Mesendoderm (in vitro differentiated cells): ENCODE results near the gene PHB1.
A peak's percentile ranks its signal among the peaks of the same experiment; 100 is the strongest.

Experiments
- DNase-seq: peaks from one replicate; pipeline ENCODE4 v3.0.0; 2013
- H2AK5ac ChIP-seq: 2 replicates; pipeline ENCODE4 v1.6.1; 2013; ENCODE audit warnings: low read length, inconsistent platforms
- H2BK120ac ChIP-seq: 2 replicates; pipeline ENCODE4 v1.6.1; 2013; ENCODE audit warnings: low read depth, mild to moderate bottlenecking, low read length, moderate library complexity, mixed read lengths
- H2BK15ac ChIP-seq: replicated peaks from 2 replicates; pipeline ENCODE4 v1.6.1; 2013; ENCODE audit warnings: low read depth, mild to moderate bottlenecking, moderate library complexity
- H2BK5ac ChIP-seq: 2 replicates; pipeline ENCODE4 v1.6.1; 2013; ENCODE audit warnings: low read length, inconsistent platforms
- H3K18ac ChIP-seq: 2 replicates; pipeline ENCODE4 v1.6.1; 2013; ENCODE audit warnings: mild to moderate bottlenecking, low read length, mixed read lengths
- H3K23ac ChIP-seq: one replicate; pipeline ENCODE4 v1.6.1; 2013; ENCODE audit warnings: low read length
- H3K27ac ChIP-seq: 2 replicates; pipeline ENCODE4 v1.5.1; 2013; ENCODE audit warnings: low read depth, mild to moderate bottlenecking, inconsistent platforms, low read length, moderate library complexity
- H3K27me3 ChIP-seq: 2 replicates; pipeline ENCODE4 v1.6.1; 2013; ENCODE audit warnings: low read length, control low read depth, mild to moderate bottlenecking, inconsistent platforms; ENCODE audit not compliant: insufficient read depth, poor library complexity
- H3K36me3 ChIP-seq: 2 replicates; pipeline ENCODE4 v1.6.1; 2013; ENCODE audit warnings: low read length, inconsistent platforms; ENCODE audit not compliant: control insufficient read depth, insufficient read depth
- H3K4ac ChIP-seq: one replicate; pipeline ENCODE4 v1.6.1; 2013; ENCODE audit warnings: low read depth, mild to moderate bottlenecking, low read length, moderate library complexity
- H3K4me1 ChIP-seq: 2 replicates; pipeline ENCODE4 v1.6.1; 2013; ENCODE audit warnings: low read depth, low read length, inconsistent platforms; ENCODE audit not compliant: control insufficient read depth
- H3K4me2 ChIP-seq: 2 replicates; pipeline ENCODE4 v1.6.1; 2013; ENCODE audit warnings: low read length
- H3K4me3 ChIP-seq: 2 replicates; pipeline ENCODE4 v1.5.1; 2013; ENCODE audit warnings: mild to moderate bottlenecking, low read length
- H3K56ac ChIP-seq: one replicate; pipeline ENCODE4 v1.6.1; 2013; ENCODE audit warnings: low read length
- H3K79me1 ChIP-seq: 2 replicates; pipeline ENCODE4 v1.6.1; 2013; ENCODE audit warnings: low read length, inconsistent platforms
- H3K79me2 ChIP-seq: 2 replicates; pipeline ENCODE4 v1.6.1; 2013; ENCODE audit warnings: mild to moderate bottlenecking, low read length; ENCODE audit not compliant: control insufficient read depth, insufficient read depth
- H3K9ac ChIP-seq: 2 replicates; pipeline ENCODE4 v1.6.1; 2013; ENCODE audit warnings: low read length, inconsistent platforms
- H4K5ac ChIP-seq: one replicate; pipeline ENCODE4 v1.6.1; 2013; ENCODE audit warnings: low read length
- H4K8ac ChIP-seq: one replicate; pipeline ENCODE4 v1.6.1; 2013; ENCODE audit warnings: low read depth, mild to moderate bottlenecking, control low read depth, low read length, moderate library complexity
- WGBS: extraction: QIAGEN DNeasy Blood & Tissue Kit; methylation state at CpG from one replicate; pipeline ENCODE4 v1.1.7; 2013; ENCODE audit warnings: low lambda C conversion rate, missing lambda C conversion rate; ENCODE audit not compliant: insufficient coverage; ENCODE audit errors: extremely low coverage; 5-methylcytosine and 5-hydroxymethylcytosine counted together

The PHB1 gene

DNA sequence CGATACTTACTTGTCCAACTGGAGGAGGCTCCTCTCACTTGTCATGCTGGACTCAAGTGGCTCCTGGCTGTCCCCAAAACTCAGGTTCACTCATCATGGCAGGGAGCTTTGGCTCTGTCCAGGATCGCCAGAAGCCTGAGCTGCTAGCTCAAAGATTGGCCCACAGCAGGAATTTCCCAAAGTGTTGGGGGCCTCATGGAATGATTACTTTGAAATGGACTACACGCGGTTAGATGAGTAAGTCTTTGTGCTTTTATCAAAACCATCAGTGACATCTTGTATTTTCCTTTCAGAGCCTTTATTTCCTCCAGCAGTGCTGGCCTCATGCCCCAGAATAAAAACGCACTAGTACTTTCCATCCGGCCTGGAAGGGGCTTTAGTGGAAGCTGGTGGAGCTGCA lies 29.2 kb upstream of the PHB1 start:
- Histone ChIP-seq H3K9ac (no peak overlapping the region), H3K27me3 (no peaks in the 10 kb centered on the region), H2BK120ac (no peak overlapping the region), H4K5ac (no peak overlapping the region), H3K79me1 (no peaks in the 10 kb centered on the region), H3K36me3 (no peaks in the 10 kb centered on the region), H3K4me1 (peaks cover 6% of the 10 kb centered on the region), H3K27ac (no peak overlapping the region), H3K18ac (no peak overlapping the region), H3K23ac (no peak overlapping the region), H2BK15ac (no peak overlapping the region), H4K8ac (no peak overlapping the region), H3K4me2 (no peak overlapping the region), H3K79me2 (no peaks in the 10 kb centered on the region), H2AK5ac (no peak overlapping the region), H3K56ac (no peak overlapping the region), H3K4me3 (no peak overlapping the region), H2BK5ac (no peak overlapping the region), H3K4ac (no peak overlapping the region)
- no peak for DNase-seq
- WGBS, result no CpG with 5 or more reads among the region's 6 CpGs

DNA sequence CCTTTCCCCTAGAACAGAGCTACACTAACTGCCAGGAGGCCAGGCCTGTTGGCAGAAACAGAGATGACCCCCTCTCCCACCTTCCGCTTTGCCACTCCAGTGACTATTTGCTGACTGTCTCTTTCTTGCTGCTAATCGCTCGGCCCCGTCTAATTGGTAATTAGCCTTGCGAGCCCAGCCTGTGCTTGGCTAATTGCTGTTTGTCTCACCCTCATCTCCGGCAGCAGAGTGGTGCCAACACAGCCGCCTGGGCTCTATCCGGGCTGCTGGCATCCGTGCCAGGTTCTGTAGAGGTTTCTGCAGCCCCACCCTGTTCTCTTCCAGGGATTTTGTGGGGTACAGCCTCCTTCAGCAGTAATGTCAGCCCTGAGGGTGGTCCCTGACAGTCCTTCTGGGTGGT lies 27.4 kb upstream of the PHB1 start:
- Histone ChIP-seq H3K4me2 (no peak overlapping the region), H3K18ac (no peak overlapping the region), H3K4me1 (peaks cover 6% of the 10 kb centered on the region), H2AK5ac (no peak overlapping the region), H2BK120ac (no peak overlapping the region), H4K5ac (no peak overlapping the region), H3K27ac (no peak overlapping the region), H3K79me2 (no peaks in the 10 kb centered on the region), H3K4ac (no peak overlapping the region), H2BK5ac (no peak overlapping the region), H3K56ac (no peak overlapping the region), H3K36me3 (no peaks in the 10 kb centered on the region), H4K8ac (no peak overlapping the region), H3K9ac (no peak overlapping the region), H3K23ac (no peak overlapping the region), H3K79me1 (no peaks in the 10 kb centered on the region), H2BK15ac (no peak overlapping the region), H3K4me3 (no peak overlapping the region), H3K27me3 (no peaks in the 10 kb centered on the region)
- WGBS, result no CpG with 5 or more reads among the region's 9 CpGs
- no peak for DNase-seq

DNA sequence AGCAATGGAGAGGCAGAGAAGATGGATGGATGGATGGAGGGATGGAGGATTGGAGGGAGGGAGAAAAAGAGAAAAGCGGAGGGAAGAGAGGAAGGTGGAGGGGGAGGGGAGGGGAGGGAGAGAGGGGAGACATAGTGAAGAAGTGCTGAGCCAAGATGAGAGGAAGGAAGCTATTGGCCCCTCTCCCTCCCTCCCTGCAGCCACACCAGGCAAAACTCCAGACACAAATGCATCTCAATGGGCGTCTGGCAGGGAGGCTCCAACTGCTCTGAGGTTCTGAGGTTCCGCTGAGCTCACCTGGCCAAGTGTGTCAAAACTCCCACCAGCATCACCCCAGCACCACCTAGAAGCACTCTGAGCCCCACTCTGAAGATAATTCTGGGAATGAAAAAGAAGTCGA lies 26.9 kb upstream of the PHB1 start:
- Histone ChIP-seq H3K36me3 (no peaks in the 10 kb centered on the region), H4K8ac (no peak overlapping the region)
- no CpG with 5 or more reads among the region's 4 CpGs for WGBS

DNA sequence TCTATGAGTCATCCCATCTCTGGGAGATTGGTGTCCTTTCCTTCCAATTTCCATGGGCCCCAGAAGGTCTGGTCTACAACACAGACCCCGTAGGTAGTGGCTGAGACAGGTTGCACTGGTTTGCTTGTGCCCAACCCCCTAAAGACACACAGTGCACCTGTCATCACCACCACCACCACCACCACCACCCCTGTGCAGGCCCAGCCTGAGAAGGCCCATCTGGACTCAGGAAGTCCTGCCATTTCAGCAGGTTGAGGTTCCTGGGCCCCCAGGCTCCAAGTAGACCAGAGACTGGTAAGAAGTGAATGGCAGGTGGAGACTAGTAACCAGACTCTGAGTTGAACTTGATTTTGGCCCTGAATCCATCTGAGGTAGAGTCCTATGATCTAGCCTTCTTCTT lies 25.9 kb upstream of the PHB1 start:
- Histone ChIP-seq H3K23ac (no peak overlapping the region), H3K4me1 (peaks cover 6% of the 10 kb centered on the region), H4K8ac (no peak overlapping the region), H2BK120ac (no peak overlapping the region), H3K4ac (no peak overlapping the region), H2BK5ac (no peak overlapping the region), H3K79me1 (no peaks in the 10 kb centered on the region), H4K5ac (no peak overlapping the region), H3K56ac (no peak overlapping the region), H2AK5ac (no peak overlapping the region), H3K9ac (no peak overlapping the region), H3K36me3 (no peaks in the 10 kb centered on the region), H3K4me2 (no peak overlapping the region), H2BK15ac (no peak overlapping the region), H3K4me3 (no peak overlapping the region), H3K18ac (no peak overlapping the region), H3K27ac (no peak overlapping the region), H3K27me3 (no peaks in the 10 kb centered on the region), H3K79me2 (no peaks in the 10 kb centered on the region)
- WGBS, result no CpG with 5 or more reads among the region's 1 CpG
- DNase-seq, result no peak

More for the DNA sequence above, 26.9 kb upstream of the PHB1 start:
- H2BK5ac ChIP-seq, result no peak overlapping the region
- H3K9ac ChIP-seq, result no peak overlapping the region
- no peak overlapping the region for H3K27ac ChIP-seq
- no peaks in the 10 kb centered on the region for H3K27me3 ChIP-seq
- no peak overlapping the region for H3K4me3 ChIP-seq
- peaks cover 6% of the 10 kb centered on the region for H3K4me1 ChIP-seq
- H3K4me2 ChIP-seq, result no peak overlapping the region
- H2BK120ac ChIP-seq, result no peak overlapping the region
- H3K18ac ChIP-seq, result no peak overlapping the region
- no peaks in the 10 kb centered on the region for H3K79me2 ChIP-seq
- H2BK15ac ChIP-seq, result no peak overlapping the region
- H4K5ac ChIP-seq, result no peak overlapping the region
- H3K56ac ChIP-seq, result no peak overlapping the region
- no peak overlapping the region for H2AK5ac ChIP-seq
- H3K23ac ChIP-seq, result no peak overlapping the region
- no peak overlapping the region for H3K4ac ChIP-seq
- no peak for DNase-seq
- no peaks in the 10 kb centered on the region for H3K79me1 ChIP-seq

DNA sequence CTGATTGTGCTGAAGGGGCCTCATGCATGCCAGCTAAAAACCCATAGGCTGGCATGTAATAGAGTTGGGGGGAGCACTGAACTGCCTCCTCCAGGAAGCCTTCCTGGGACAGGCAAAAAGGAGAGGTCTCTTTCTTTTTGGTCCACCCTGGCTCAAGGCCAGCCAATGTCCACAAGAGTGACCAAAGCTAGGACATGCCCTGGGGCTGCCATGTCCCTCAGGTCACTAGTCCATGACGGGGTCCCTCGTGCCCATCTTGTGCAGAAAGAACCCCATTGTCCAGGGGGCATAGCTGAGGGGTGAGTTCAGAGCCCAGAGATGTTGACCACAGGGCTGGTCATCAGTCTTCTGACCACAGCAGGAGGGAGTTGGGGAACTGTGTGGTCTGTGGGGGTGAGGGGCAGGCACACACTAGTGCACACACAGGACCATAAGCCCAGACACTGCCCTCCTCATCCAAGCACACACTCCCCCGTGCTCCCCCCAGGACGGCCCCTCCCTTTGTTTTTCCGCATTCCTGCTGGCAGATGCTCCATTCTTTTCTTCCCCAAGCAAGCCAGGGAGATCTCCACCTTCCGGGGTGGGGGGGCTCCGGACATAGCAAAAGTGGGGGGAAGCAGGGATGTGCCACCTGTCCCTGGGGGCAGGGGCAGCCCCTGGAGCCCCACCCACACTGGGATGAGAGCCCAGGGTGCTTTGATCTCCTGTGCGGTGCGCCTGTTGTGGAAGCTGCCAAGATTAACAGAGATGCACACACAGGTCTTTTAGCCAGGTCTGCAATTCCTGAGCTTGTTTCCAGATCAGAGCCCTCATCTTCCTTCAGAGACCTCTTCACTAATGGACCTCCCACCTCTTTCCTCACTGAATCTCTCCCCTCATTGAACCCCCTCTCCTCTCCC lies 25.2 kb upstream of the PHB1 start:
- no peak for DNase-seq

DNA sequence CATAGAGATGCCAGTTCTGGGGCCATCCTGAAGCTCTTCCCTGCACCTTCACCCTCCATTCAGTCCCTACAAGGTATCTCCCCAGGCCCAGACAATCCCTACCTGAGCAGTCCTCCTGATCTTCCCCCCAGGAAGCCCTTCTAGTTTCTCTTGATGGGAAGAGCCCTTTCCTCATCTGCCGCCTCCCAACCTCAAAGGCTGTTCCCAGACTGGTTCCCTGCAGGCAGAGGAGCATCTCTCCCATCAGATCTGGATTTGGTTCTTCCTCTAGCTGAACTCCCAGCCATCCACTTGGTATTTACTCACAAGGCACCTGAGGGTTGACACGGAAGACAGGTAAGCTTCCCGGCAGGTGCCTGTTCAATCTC lies 24.6 kb upstream of the PHB1 start:
- peak overlapping the region; percentile 19 for H3K56ac ChIP-seq
- no peak for DNase-seq
- no peak overlapping the region for H2BK15ac ChIP-seq
- H2BK120ac ChIP-seq, result no peak overlapping the region
- no CpG with 5 or more reads among the region's 3 CpGs for WGBS
- peaks cover 6% of the 10 kb centered on the region for H3K4me1 ChIP-seq
- no peak overlapping the region for H3K4me3 ChIP-seq
- no peak overlapping the region for H3K23ac ChIP-seq
- H4K8ac ChIP-seq, result no peak overlapping the region
- no peak overlapping the region for H2BK5ac ChIP-seq
- peak overlapping the region; percentile 38 for H2AK5ac ChIP-seq
- H3K79me2 ChIP-seq, result no peaks in the 10 kb centered on the region
- peak overlapping the region; percentile 58 for H3K4me2 ChIP-seq
- no peak overlapping the region for H3K27ac ChIP-seq
- peak overlapping the region; percentile 28 for H3K9ac ChIP-seq
- no peaks in the 10 kb centered on the region for H3K36me3 ChIP-seq
- no peaks in the 10 kb centered on the region for H3K79me1 ChIP-seq
- no peak overlapping the region for H3K4ac ChIP-seq
- no peak overlapping the region for H3K18ac ChIP-seq
- no peaks in the 10 kb centered on the region for H3K27me3 ChIP-seq
- no peak overlapping the region for H4K5ac ChIP-seq

More for the DNA sequence above, 25.2 kb upstream of the PHB1 start:
- Histone ChIP-seq H3K4me1 (peaks cover 6% of the 10 kb centered on the region), H3K23ac (no peak overlapping the region), H3K79me2 (no peaks in the 10 kb centered on the region), H3K9ac (no peak overlapping the region), H2BK120ac (no peak overlapping the region), H3K79me1 (no peaks in the 10 kb centered on the region), H2AK5ac (peak overlapping the region; percentile 38), H3K36me3 (no peaks in the 10 kb centered on the region), H3K27me3 (no peaks in the 10 kb centered on the region), H3K56ac (no peak overlapping the region), H3K4me3 (no peak overlapping the region), H2BK15ac (no peak overlapping the region), H4K5ac (no peak overlapping the region), H3K18ac (no peak overlapping the region), H3K4ac (no peak overlapping the region), H3K4me2 (no peak overlapping the region), H4K8ac (no peak overlapping the region), H3K27ac (no peak overlapping the region), H2BK5ac (no peak overlapping the region)
- WGBS, result no CpG with 5 or more reads among the region's 9 CpGs
